ENCODE data around the gene TRAPPC3. TPM values are rescaled to one million over a fixed set of nuclear protein-coding genes. Genes with fewer than 3 reads are reported as not detected.

TRAPPC3 gene

Small RNA genes lying within 50 kb of the gene (small RNA-seq; reads per million reads assigned to genes)
- not detected for gene RN7SL131P (ENCODE audit: insufficient read depth)

Data from mesendoderm (in vitro differentiated cells).